GM21529 (cell line): ENCODE results near the gene SLC13A4.
A peak's percentile ranks its signal among the peaks of the same experiment; 100 is the strongest.

Source experiments
- ATAC-seq: cut with Tn5 transposase; IDR thresholded peaks from one replicate; pipeline ENCODE4 v1.9.1; 2021; ENCODE audit not compliant: unreplicated experiment

Gene SLC13A4

GRCh38 chr7:135721198-135721820 lies 6.7 kb downstream of the SLC13A4 start:
- ATAC-seq = no peak

GRCh38 chr7:135719688-135720087 lies 8.3 kb downstream of the SLC13A4 start:
- no peak for ATAC-seq

- ATAC-seq = no peak
Measured at GRCh38 chr7:135718794-135719437, 9.1 kb downstream of the SLC13A4 start.

GRCh38 chr7:135718219-135718618 lies 9.8 kb downstream of the SLC13A4 start:
- ATAC-seq = no peak

GRCh38 chr7:135717693-135718092 lies 10.3 kb downstream of the SLC13A4 start:
- no peak for ATAC-seq

GRCh38 chr7:135716677-135717238 lies 11.2 kb downstream of the SLC13A4 start:
- ATAC-seq = no peak

- no peak for ATAC-seq
Measured at GRCh38 chr7:135715673-135716072, 12.3 kb downstream of the SLC13A4 start.

- ATAC-seq = no peak
Measured at GRCh38 chr7:135715055-135715522, 12.9 kb downstream of the SLC13A4 start.

- ATAC-seq = no peak
Measured at GRCh38 chr7:135714534-135715009, 13.4 kb downstream of the SLC13A4 start.

GRCh38 chr7:135713836-135714470 lies 14.0 kb downstream of the SLC13A4 start:
- ATAC-seq = no peak

GRCh38 chr7:135712796-135713195 lies 15.2 kb downstream of the SLC13A4 start:
- ATAC-seq = no peak

GRCh38 chr7:135712182-135712782 lies 15.7 kb downstream of the SLC13A4 start:
- no peak for ATAC-seq

- ATAC-seq = peak; percentile 24
Measured at GRCh38 chr7:135711139-135711469, 16.9 kb downstream of the SLC13A4 start.

GRCh38 chr7:135710417-135711138 lies 17.4 kb downstream of the SLC13A4 start:
- peak; percentile 44 for ATAC-seq

GRCh38 chr7:135709508-135709907 lies 18.5 kb downstream of the SLC13A4 start:
- ATAC-seq = no peak

- no peak for ATAC-seq
Measured at GRCh38 chr7:135708041-135708440, 19.9 kb downstream of the SLC13A4 start.

GRCh38 chr7:135707570-135707966 lies 20.4 kb downstream of the SLC13A4 start:
- no peak for ATAC-seq

- ATAC-seq = no peak
Measured at GRCh38 chr7:135706858-135707569, 21.0 kb downstream of the SLC13A4 start.

- no peak for ATAC-seq
Measured at GRCh38 chr7:135706038-135706742, 21.8 kb downstream of the SLC13A4 start.

GRCh38 chr7:135704698-135705097 lies 23.3 kb downstream of the SLC13A4 start:
- ATAC-seq = no peak
